Ovary (tissue), 9 donors: ENCODE results near the gene LRMDA. TPM values are rescaled to one million over a fixed set of nuclear protein-coding genes. Genes with fewer than 3 reads are reported as not detected.

Experiments used
- DNase-seq, 5 donors: peaks; one replicate each; pipeline ENCODE4 v3.0.0-alpha.2; 2019 to 2020
- H3K27ac ChIP-seq, 2 donors: fragments of 200-600 bp; one replicate each; pipeline versions ENCODE4 v1.5.1 to v1.8.0; 2019 to 2022
- H3K27me3 ChIP-seq: fragments of 200-600 bp; one replicate; pipeline ENCODE4 v1.8.0; 2022
- H3K36me3 ChIP-seq: fragments of 200-600 bp; sonication (generic); one replicate; pipeline ENCODE4 v1.5.1; 2019
- H3K4me1 ChIP-seq: one replicate; pipeline ENCODE4 v1.8.1; 2013; ENCODE audit warnings: mild to moderate bottlenecking, moderate library complexity; ENCODE audit not compliant: insufficient read depth
- H3K4me3 ChIP-seq: fragments of 200-600 bp; sonication (generic); one replicate; pipeline ENCODE4 v1.5.1; 2017
- H3K9me3 ChIP-seq, 2 donors: fragments of 200-600 bp in 1 of 2; sonication (generic) in 1 of 2; one replicate each; pipeline versions ENCODE4 v1.5.1 to v1.8.1; 2013 to 2019; ENCODE audit warnings: mild to moderate bottlenecking in 1 of 2, moderate library complexity in 1 of 2
- EP300 ChIP-seq: sonication (generic); formaldehyde crosslinking; IDR thresholded peaks from one replicate; pipeline ENCODE4 v1.6.1; 2017; ENCODE audit warnings: antibody characterized with exemption
- POLR2A ChIP-seq: fragments of 450-650 bp; IDR thresholded peaks from one replicate; pipeline ENCODE4 v1.6.1; 2017; ENCODE audit warnings: antibody characterized with exemption, mild to moderate bottlenecking, moderate library complexity
- whole genome bisulfite sequencing, 3 donors: extraction: QIAGEN DNeasy Blood & Tissue Kit in 1 of 3; methylation state at CpG; one replicate each; pipeline versions ENCODE4 v1.1.5 to v1.1.7; 2013 to 2017; 5-methylcytosine and 5-hydroxymethylcytosine counted together
- intact Hi-C, 4 donors: fragments of 100-400 bp; cut with DNase I; formaldehyde crosslinking; loops; one replicate each; pipeline versions ENCODE4 v1.11.0 to v1.15.1; 2022 to 2023
- polyA plus RNA-seq, 2 donors: library from polyadenylated mRNA; stranded (reverse); fragments of 200-250 nt in 1 of 2; fragments of 350-450 nt in 1 of 2; fragmentation: Illumina TruSeq in 1 of 2; extraction: RNeasy Lipid Tissue Mini Kit (QIAGEN cat#74804) in 1 of 2; gene quantifications; one replicate each; pipeline ENCODE4 v1.2.3, GENCODE V29; 2013 to 2014
- total RNA-seq, 7 donors: library from RNA; depleted of rRNA in 2 of 7; stranded (reverse); fragments of >200 nt in 2 of 7; fragmentation: NEBNext Ultra II Directional in 3 of 7; extraction: Animal tissue kit (Norgen Biotek cat#: 25700) in 3 of 7; gene quantifications; one replicate each; pipeline versions ENCODE4 v1.1.0 to v1.2.4, GENCODE V29; 2016 to 2023
- TF ChIP-seq, protein P1 (sequence below), 3 donors: fragments of 450-650 bp in 2 of 3; fragments of 200-600 bp in 1 of 3; IDR thresholded peaks; one replicate each; pipeline versions ENCODE4 v1.5.1 to v1.8.0; 2016 to 2022; ENCODE audit warnings: antibody characterized with exemption in 3 of 3, mild to moderate bottlenecking in 1 of 3
- donor health status: DM: no; HTN: no; CAD: no; lungs with moderate emphysema.
- donor health status: DM: no; HTN: no; CAD: no.
- donor health status: Bipolar disorder and iron deficiency.
- donor health status: DM: yes; HTN: yes; CAD: no.
- donor health status: DM: no; HTN: no; CAD: no.
- donor health status: DM: yes; HTN: yes; CAD: no.

LRMDA gene
- total and polyA plus RNA-seq, 9 donors, result 14.8 to 30.7 (median 22.9) TPM

DNA sequence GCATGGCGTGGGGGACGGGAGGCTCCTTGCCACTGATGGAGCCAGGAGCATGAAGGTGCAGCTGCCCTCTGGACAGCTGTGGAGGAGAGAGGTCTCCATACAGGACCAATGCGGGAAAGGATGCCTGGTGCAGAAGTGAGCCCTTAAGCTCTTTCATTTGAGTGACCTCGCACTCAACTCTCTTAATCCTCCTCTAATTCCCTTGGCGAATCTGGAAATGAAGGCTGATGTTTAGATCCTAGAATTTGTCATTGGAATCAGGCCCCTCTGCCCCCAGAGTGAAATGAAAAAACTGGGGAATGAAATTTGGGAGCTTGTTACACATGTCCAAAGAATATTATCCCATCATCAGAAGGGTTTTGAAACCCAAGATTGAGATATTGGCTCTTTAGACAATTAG lies 639.5 kb downstream of the LRMDA start:
- intact Hi-C loops, result no loop called here
- H3K4me3 ChIP-seq, result no peak overlapping the region
- 86 to 95% (median 92%) methylated on average over 5 of the region's 5 CpGs for WGBS, 3 donors

DNA sequence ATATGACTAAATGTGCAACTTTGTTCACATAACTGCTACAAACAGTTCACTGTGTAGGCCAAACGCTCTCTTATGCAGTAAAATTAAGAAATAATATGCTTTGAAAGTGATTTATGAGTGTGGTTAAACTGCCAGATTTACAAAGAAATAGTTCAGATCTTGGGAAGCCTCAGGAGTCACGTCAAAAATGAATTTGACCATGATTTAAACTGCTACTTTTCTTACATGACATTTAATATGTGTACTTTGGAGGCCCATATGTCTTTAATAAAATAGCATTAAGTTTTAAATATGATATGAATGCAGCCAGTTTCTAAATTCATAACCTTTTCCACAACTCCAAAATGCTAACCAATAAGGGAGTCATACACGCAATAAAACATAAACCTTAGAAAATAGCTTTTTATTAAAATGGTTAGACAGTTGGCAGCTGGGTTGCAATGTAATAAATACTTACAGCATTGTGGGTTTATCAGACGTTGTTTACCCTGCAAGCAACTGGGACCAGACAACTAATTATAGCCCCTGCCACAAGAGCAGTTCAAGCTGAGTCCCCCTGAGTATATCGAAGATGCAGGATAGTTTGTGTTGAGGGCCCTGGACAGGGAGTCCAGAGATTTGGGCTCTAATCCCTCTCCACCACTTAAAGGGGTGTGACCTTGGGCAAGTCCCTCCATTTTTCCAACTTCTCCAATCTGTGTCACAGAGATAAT lies 640.4 kb downstream of the LRMDA start:
- no peaks in the 10 kb centered on the region for H3K36me3 ChIP-seq
- no peak for DNase-seq
- no peaks in the 10 kb centered on the region for H3K9me3 ChIP-seq
- peaks cover 9% of the 10 kb centered on the region for H3K4me1 ChIP-seq
- intact Hi-C loops, result no loop called here
- TF ChIP-seq EP300, result no peak
- H3K27ac ChIP-seq, result no peak overlapping the region
- WGBS, 3 donors, result 45 to 56% (median 55%) methylated on average over 5 of the region's 5 CpGs
- H3K4me3 ChIP-seq, result no peak overlapping the region
- no peaks in the 10 kb centered on the region for H3K27me3 ChIP-seq

More for the DNA sequence above, 639.5 kb downstream of the LRMDA start:
- Histone ChIP-seq H3K36me3 (no peaks in the 10 kb centered on the region), H3K27me3 (no peaks in the 10 kb centered on the region), H3K27ac (no peak overlapping the region), H3K9me3 (no peaks in the 10 kb centered on the region), H3K4me1 (peaks cover 6% of the 10 kb centered on the region)
- TF ChIP-seq, protein P1, sequence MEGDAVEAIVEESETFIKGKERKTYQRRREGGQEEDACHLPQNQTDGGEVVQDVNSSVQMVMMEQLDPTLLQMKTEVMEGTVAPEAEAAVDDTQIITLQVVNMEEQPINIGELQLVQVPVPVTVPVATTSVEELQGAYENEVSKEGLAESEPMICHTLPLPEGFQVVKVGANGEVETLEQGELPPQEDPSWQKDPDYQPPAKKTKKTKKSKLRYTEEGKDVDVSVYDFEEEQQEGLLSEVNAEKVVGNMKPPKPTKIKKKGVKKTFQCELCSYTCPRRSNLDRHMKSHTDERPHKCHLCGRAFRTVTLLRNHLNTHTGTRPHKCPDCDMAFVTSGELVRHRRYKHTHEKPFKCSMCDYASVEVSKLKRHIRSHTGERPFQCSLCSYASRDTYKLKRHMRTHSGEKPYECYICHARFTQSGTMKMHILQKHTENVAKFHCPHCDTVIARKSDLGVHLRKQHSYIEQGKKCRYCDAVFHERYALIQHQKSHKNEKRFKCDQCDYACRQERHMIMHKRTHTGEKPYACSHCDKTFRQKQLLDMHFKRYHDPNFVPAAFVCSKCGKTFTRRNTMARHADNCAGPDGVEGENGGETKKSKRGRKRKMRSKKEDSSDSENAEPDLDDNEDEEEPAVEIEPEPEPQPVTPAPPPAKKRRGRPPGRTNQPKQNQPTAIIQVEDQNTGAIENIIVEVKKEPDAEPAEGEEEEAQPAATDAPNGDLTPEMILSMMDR (IDR thresholded peaks at IDR 0.05), result no peak
- no peak for DNase-seq

DNA sequence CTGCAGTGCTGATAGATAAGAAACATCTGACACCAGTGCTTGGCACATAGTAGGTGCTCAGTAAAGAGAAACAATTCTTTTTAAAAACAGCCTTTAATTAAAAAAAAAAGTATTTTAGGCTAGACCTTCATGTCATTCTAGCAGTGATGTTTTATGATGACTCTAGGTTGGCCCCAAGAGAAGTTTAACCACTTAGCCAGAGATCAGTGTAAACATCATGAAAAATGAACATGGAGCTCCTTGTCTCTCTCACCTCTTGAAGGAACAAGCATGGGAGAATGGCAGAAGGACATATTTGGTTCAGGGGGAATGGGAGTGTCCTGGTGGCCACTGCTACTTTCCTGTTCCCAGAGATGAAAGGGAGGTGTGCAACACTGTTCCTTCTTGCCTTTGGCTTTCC lies 641.0 kb downstream of the LRMDA start:
- intact Hi-C loops, result no loop called here
- TF ChIP-seq, protein P1 (IDR thresholded peaks at IDR 0.05), result no peak
- TF ChIP-seq POLR2A (no peak), EP300 (no peak)
- DNase-seq, result no peak

DNA sequence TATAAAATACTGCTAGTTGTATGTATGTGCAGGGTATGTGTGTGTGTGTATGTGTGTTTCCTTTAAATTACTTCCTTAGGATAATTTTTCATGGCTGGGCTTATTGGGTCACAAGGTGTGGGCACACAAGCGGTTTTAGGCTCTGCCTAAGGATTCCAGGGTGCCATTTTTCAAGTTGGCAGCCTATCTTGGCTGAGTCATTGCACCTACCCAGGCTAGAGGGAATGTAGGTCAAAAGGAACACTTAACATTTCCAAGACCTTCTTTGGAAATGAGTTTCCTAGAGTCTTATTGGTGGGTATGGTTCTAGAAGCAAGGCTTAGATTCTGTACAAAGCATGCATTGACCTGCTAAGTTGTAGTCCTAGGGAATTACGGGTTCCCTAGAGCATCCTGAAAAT lies 642.1 kb downstream of the LRMDA start:
- 94 to 100% (median 96%) methylated on average over 2 of the region's 2 CpGs for WGBS, 3 donors
- TF ChIP-seq POLR2A, result no peak
- no peak for TF ChIP-seq EP300
- TF ChIP-seq, protein P1 (IDR thresholded peaks at IDR 0.05), result no peak
- H3K36me3 ChIP-seq, result no peaks in the 10 kb centered on the region
- H3K27ac ChIP-seq, result no peak overlapping the region
- DNase-seq, result no peak
- intact Hi-C loops, result no loop called here
- H3K4me3 ChIP-seq, result no peak overlapping the region
- H3K27me3 ChIP-seq, result no peaks in the 10 kb centered on the region
- peaks cover 9% of the 10 kb centered on the region for H3K4me1 ChIP-seq
- H3K9me3 ChIP-seq, result no peaks in the 10 kb centered on the region

More for the DNA sequence above, 641.0 kb downstream of the LRMDA start:
- Histone ChIP-seq H3K36me3 (no peaks in the 10 kb centered on the region), H3K9me3 (no peaks in the 10 kb centered on the region), H3K4me3 (no peak overlapping the region), H3K27ac (no peak overlapping the region), H3K4me1 (peaks cover 9% of the 10 kb centered on the region), H3K27me3 (no peaks in the 10 kb centered on the region)

DNA sequence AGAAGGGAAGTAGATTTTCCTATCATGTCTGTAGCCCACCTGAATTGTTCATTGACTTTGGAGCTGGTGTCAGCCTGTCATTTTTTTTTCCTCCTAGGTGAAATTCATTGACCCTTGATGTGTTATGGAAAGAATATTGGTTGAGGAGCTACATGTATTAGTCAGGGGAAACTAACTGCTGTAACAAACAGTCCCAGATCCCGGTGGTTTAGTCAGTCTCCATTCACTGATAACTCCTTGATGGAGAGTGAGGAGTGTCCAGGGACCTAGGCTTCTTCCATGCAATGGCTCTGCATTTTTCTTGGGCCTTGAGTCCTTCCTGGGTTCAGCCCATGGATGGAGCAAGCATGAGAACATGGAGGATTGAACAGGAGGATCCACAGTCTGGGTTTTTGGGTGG lies 643.2 kb downstream of the LRMDA start:
- Histone ChIP-seq H3K9me3 (no peaks in the 10 kb centered on the region), H3K27ac (no peak overlapping the region), H3K27me3 (no peaks in the 10 kb centered on the region), H3K4me1 (peaks cover 9% of the 10 kb centered on the region), H3K36me3 (no peaks in the 10 kb centered on the region), H3K4me3 (no peak overlapping the region)
- no peak for DNase-seq
- intact Hi-C loops, result no loop called here
- WGBS, 3 donors, result 98 to 100% (median 100%) methylated on average over 1 of the region's 1 CpG
- TF ChIP-seq POLR2A, result no peak
- TF ChIP-seq, protein P1 (IDR thresholded peaks at IDR 0.05), result no peak
- TF ChIP-seq EP300, result no peak
